Measurements from ENCODE around the gene GSC.
"Not testable (repeated sequence)": the region's sequence is repeated elsewhere in the genome, so short reads cannot be mapped to it uniquely, and the experiment has no call there.

GSC gene

DNA sequence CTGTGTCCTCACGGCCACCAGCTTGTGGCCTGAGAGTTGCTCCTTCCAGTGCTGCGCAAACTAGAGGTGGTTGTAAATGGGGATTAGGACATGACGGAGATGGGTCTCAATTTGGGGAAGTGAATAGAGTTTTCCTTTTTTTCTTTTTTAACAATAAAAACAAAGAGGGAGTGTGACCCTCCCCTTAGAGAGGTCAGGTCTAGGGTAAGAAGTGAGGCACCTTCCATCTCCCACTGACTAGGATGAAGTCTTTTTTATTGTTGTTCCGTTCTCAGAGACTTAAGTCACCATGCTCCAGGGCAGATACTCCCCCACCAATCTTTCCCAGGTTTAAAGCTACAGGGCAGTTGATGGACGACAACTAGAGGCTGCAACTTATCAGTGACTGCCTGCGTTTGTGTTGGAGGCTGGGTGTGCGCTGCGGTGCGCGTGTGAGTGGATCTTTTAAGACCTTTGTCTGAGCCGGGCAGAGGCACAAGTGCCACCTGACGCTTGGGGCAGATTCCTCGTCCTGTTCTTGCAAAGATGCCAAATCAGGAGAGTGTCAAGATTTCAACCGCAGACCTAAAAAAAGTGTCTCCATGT, 2.1 kb upstream of the GSC start:
- no peak for DNase-seq (ENCODE audit: low read depth in 2 of 2)

DNA sequence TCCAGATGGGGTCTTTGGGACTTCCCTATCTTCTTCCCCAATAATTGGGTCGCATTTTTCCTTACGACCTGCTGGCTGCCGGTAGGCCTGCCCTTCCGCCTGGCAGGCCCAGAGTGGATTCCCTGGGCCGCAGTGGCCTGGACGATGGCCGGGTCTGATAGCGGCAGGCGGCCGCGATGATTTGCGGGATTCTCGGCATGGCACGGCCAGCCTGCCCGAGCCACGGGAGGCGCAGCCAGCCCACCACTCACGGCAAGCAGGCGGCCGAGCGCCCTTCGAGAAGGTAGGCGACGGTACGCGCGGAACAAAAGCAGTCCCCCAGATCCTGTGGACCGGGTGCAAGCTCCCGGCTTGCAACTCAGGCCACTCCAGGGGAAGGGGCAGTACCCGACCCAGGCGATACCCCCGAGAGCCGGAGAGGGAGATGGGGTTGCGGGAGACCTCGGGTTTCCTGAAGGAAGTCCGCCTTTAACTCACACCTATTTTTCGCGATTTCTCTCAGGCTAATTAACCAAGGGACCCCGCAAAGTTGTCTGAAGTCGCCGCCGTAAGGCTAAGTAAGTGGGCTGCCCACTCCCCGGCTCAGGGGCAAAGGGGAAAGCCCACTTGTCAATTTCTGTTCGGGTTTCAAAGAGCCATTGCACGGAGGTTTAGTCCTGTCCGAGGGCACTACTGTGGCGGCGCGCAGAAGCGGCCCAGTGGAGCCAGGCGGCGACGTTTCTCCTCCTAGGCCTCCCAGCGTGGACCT, 1.4 kb upstream of the GSC start:
- DNase-seq (ENCODE audit: low read depth in 2 of 2): no peak

DNA sequence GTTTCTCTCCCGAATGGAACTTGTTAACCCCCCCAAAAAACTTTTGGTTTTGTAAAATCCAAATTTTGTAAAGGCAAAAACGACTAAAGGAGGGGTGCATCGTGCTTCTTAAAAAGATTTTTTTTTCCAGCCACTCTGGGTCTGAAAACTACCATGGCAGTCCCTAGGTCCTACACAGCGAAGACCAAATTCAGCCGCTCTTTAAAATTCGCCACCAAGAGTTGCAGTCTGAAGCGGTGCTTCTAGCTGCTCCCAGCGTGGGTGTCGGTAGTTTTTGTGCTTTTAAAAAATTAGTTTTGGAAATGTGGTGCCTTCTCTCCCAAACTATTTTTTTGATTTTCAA, 873 bp upstream of the GSC start:
- DNase-seq (ENCODE audit: low read depth in 2 of 2): no peak

- no peak for DNase-seq (ENCODE audit: low read depth in 2 of 2)
Observed at GRCh38 chr14:94770251-94770749, 387 bp upstream of the GSC start.

- DNase-seq (ENCODE audit: low read depth in 2 of 2): peak in 1 of 2 donors; percentile 10
Observed at GRCh38 chr14:94768521-94769390, 1.2 kb downstream of the GSC start.

DNA sequence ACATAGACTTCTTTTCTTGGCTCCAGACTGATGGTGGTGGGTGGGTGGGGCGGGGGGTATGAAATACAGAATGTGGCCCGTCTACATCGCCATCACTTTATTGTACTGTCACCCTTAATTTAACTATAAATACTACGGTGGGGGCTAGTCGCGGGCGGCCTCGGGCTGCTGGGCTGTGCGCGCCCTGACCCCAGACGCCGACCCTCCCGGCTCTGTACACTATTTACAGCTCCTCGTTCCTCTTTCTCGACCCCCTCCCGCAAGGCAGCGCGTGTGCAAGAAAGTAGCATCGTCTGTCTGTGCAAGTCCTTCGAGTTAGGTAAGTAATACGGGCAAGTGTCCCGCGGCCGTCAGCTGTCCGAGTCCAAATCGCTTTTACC, 1.8 kb downstream of the GSC start:
- DNase-seq (ENCODE audit: low read depth in 2 of 2): no peak

GRCh38 chr14:94767321-94767878, 2.5 kb downstream of the GSC start:
- DNase-seq (ENCODE audit: low read depth in 2 of 2): no peak

GRCh38 chr14:94764573-94764972, 5.3 kb downstream of the GSC start:
- DNase-seq (ENCODE audit: low read depth in 2 of 2): no peak

GRCh38 chr14:94762431-94762830, 7.5 kb downstream of the GSC start:
- DNase-seq (ENCODE audit: low read depth in 2 of 2): no peak

DNA sequence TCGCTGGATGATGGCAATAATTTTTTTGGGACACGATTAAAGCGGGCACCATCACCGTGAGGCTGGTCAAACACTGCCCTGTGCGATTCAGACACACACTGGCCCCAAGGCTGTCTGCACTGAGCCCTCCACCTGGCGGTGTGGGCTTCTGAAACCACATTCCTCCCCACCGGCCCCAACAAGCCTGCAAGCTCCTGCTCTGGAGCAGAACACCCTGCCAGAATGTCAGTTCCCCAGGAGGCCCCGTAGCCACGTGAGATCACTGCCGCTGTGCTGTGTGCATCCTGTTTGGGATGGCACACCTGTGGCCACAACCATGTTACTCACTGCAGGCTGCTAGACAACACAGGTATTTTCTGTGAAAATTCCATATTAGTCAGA, 7.9 kb downstream of the GSC start:
- DNase-seq (ENCODE audit: low read depth in 2 of 2): no peak

DNA sequence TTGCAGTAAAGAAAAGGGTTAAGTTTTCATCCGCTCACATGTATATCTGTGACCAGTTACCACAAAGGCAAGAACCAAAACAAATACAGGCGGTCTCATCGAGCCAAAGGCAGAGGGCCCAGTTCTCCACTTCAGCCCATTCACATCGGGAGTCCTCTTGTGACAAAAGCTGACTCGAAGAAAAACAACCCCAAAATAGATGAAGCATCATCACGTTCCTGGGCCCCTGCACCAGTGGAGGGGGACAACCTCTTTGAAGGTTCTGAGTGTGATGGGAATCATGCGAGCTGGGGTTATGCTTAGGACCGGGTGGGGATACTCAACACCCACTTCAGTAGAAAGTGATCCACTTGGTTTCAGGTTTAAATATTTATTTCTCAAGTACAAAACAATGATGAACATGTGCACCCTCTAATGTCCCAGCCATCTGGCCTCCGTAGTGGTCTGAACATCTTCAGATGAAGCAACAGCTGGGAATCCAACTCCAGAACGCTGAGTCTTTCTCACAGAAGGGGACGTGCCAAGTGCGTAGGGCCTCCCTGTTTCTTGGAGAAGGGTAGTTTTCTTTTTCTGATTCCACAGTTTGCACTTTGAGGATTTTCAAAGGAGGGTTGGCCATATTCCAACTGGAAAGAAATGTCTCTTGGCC, 8.4 kb downstream of the GSC start:
- DNase-seq (ENCODE audit: low read depth in 2 of 2): no peak

- DNase-seq (ENCODE audit: low read depth in 2 of 2): no peak
Observed at GRCh38 chr14:94756310-94756882, 13.5 kb downstream of the GSC start.

GRCh38 chr14:94754391-94754942, 15.4 kb downstream of the GSC start:
- DNase-seq (ENCODE audit: low read depth in 2 of 2): no peak

- no peak for DNase-seq (ENCODE audit: low read depth in 2 of 2)
Observed at GRCh38 chr14:94752591-94753436, 17.1 kb downstream of the GSC start.

DNA sequence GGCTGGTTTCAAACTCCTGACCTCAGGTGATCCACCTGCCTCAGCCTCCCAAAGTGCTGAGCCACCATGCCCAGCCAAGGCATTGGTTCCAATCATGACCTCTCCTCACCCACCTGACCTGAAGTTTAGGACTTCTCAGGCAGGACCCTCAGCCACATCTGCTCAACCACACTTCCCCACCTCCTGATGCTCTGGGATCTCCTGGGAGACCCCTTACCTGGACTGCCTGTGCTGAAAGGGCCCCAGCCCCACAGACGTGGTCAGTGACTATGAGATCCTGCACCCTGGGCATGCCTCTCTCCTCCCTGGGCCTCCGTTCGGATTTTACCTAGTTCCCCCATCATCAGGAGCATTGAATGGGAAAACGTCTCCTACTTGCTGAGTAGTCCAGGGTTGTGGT, 18.0 kb downstream of the GSC start:
- DNase-seq (ENCODE audit: low read depth in 2 of 2): no peak

GRCh38 chr14:94751321-94751720, 18.6 kb downstream of the GSC start:
- no peak for DNase-seq (ENCODE audit: low read depth in 2 of 2)

GRCh38 chr14:94750371-94750770, 19.5 kb downstream of the GSC start:
- DNase-seq (ENCODE audit: low read depth in 2 of 2): no peak

DNA sequence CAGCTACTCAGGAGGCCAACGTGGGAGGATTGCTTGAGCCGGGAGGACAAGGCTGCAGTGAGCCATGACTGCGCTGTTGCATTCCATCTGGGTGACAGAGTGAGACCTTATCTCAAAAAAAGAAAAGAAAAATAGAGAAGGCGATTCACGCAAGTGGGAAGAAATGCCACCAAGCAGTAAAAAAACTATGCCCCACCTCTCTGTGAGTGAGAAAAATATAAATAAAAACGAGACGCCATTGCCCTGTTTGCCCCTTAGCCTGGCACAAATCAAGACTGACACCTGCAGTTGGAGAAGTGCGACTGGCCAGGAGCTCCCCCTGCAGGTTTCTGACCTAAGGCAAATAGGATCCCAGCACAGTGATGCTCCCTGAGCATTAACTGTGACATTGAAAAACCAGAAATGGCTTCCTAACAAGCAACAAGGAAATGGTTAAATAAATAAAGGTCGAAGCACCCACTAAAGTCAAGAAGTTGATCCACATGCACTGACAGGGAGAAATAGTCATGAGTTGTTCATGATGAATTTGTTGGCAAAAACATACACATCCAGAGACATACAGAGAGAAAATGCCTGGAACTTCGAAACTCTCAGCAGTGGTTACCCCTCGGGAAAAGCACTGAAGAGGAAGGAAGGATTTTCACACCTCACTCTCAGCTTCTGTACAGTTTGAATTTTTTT, 21.1 kb downstream of the GSC start:
- no peak for DNase-seq (ENCODE audit: low read depth in 2 of 2)

DNA sequence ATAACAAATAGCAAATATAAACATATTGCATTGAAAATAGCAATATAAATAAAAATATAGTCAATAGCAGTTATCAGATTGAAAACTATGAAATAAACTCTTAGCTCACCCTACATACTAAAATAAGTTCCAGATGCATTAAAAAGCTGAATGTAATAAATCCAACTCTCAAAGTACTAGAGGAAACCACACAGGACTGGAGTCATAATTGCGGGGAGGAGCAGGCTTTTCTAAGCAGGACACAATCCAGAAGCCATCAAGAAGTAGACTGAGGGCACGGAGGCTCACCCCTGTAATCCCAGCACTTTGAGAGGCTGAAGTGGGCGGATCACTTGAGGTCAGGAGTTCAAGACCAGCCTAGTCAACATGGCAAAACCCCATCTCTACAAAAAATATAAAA, 22.2 kb downstream of the GSC start:
- DNase-seq (ENCODE audit: low read depth in 2 of 2): no peak

- DNase-seq (ENCODE audit: low read depth in 2 of 2): not testable (repeated sequence)
Observed at GRCh38 chr14:94747153-94747552, 22.8 kb downstream of the GSC start.
